GM19455 (cell line): ENCODE data around the gene NT5DC3.
"Not testable (repeated sequence)": the region's sequence is repeated elsewhere in the genome, so short reads cannot be mapped to it uniquely, and the experiment has no call there.

ENCODE experiments used
- ATAC-seq: cut with Tn5 transposase; IDR thresholded peaks from one replicate; pipeline ENCODE4 v1.9.1; 2021; ENCODE audit not compliant: unreplicated experiment

NT5DC3 gene

DNA sequence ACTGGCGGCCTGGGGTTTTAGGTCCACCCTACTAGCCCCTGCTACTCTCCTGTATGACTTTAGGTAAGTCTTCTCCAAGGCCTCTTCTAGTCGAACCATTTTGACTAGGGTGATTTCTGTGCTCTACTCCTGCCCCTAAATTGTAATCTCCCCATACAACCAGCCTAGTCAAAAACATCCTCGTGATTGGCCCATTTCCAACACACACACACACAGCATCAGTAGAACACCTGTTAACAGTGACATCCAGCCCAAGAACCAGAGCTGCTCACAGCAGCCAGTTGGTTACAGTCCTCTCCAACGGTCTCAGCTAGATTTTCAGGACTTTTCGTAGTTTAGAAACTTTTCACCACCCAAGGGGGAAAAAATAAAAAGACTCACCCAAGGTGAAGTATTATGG, 30.9 kb downstream of the NT5DC3 start:
- no peak for ATAC-seq

- not testable (repeated sequence) for ATAC-seq
Observed at GRCh38 chr12:103809639-103810038, 31.4 kb downstream of the NT5DC3 start.

GRCh38 chr12:103809154-103809553, 31.9 kb downstream of the NT5DC3 start:
- ATAC-seq: no peak

DNA sequence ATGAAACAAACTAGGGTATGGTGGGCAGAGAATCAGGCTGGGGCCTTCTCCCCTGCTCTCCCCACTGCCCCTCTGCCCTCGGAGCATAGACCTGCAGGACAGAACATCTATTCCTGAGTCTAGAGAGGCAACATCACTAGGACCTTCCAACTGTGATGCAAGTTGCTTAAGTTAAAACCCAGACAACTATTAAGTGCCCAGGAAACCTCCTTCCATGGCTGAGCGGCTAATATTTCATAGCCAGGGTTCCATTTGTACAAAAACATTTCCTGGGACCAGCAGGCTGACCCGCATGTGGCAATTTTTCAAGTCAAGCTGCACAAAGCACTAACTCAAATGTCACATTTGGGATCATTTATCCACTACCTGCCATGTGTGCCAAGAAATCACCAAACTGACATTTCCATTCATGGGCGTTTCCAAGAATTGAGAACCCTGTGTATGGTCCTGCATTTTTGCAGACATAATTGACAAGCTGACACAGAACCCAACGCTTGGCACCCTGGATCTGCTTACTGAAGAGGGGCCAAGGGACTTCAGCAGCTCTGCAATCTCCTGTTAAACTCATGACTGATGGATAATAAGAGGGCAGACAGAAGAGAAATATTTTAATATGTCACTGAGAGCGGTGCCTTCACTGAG, 32.7 kb downstream of the NT5DC3 start:
- no peak for ATAC-seq

- no peak for ATAC-seq
Observed at GRCh38 chr12:103807561-103808238, 33.3 kb downstream of the NT5DC3 start.

DNA sequence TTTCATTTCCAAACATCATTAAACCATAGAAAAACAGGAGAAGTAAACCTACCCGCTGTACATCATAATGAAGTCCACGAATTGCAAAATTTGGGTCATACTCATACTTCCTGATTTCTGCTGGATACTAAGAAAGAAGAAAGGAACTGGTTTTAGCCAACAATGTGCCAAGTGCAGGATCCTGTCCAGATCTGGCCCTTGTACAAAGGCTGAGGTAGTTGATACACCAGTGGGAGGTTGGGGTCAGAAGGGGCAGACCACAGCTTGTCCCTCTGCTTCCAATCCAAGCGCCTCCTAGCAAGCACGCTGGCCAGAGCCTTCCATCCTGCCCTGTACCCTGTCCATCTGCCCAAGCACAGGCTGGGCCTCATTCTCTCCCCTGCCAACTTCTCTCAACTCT, 34.2 kb downstream of the NT5DC3 start:
- no peak for ATAC-seq

DNA sequence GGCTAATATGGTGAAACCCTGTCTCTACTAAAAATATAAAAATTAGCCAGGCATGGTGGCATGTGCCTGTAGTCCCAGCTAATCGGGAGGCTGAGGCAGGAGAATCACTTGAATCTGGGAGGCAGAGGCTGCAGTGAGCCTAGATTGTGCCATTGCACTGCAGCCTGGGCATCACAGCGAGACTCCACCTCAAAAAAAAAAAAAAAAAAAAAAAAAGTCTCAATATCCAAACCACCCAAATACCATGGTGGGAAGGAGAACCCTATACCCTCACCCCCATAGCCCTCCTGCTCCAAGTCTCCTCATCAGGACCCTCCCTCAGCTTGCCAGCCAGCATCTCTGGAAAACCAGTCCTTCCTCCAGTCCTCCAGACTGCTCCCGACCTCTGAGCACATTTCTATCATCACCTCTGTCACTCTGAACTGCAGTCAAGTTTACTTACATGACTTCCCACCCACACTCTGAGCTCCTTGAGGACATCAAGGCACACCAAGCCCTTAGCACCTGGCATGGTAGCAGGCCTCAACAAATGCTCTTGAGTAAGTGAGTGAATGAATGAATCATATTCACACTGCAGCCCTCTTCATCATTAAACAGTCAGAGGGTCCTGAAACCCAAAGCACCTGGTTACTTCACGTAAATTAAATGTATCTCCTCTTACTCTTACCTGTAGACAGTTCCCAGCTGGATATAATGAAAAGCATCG, 35.2 kb downstream of the NT5DC3 start:
- no peak for ATAC-seq

- ATAC-seq: no peak
Observed at GRCh38 chr12:103803847-103804246, 37.2 kb downstream of the NT5DC3 start.

DNA sequence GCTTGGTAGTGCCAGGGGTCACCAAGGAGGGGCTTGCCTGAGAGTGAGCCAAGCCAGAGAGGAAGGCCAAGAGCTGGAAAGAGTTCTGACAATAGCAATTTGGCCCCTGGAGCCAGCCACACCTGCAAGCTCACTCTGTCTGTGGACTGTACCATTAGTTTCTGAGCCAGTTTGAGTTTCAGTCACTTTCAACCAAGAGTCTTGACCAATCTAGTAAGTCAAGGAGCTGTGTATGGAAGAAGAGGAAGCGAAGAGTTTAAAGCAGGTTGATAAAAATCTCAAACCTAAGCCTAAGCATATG, 38.5 kb downstream of the NT5DC3 start:
- ATAC-seq: no peak

GRCh38 chr12:103801709-103802585, 39.1 kb downstream of the NT5DC3 start:
- no peak for ATAC-seq

DNA sequence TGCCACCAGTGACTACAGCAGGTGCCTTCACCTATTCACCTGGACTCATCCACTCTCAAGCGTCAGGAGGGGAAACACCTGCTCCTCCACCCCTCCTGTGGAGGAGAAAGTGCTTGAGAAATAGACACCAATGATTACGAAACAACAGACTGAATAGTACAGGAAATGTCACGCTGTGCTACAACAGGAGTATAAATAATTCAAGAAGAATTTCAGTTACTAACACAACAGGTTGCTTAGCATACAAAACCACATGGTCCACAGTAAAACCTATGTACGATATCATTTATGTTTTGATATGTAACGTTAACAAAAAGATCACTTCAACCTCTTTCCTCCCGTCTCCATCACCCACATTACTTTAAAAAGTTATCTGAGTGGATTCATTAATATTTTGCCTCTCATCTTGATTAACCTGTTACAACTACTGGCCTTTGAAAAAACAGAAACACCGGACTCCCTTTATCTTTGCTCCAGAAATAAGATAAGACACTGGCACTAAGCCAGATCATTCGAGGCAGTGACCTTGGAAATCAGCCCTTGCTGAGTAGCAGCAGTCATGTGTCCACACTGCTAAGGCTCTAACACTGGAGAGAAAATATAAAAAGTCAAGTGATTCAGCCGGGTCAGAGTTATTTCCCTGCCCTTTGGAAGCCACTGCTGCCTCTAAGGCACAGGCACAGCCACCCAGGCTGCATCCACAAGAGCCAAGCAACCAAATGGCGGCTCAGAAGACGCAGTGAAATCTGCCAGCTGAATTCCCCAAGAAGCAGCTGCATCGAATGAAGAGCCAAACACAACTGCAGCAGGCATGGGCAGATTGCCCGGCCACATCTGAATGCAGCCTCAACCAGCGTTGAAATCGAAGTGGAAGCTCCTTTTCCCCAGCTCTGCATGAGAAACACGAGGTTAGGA, 40.9 kb downstream of the NT5DC3 start:
- no peak for ATAC-seq

DNA sequence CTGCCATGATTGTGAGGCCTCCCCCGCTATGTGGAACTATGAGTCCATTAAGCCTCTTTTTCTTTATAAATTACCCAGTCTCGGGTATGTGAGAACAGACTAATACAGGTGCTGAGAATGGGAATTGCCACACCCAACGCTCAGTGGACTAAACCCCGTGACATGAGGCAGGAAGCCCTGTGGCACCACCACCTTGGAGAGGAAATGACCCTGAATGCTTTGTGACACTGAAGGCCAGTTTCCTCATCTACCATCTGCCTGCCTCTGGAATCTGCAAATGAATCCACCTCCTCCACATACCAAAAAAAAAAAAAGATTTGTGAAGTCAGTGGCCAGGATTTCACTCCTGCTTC, 41.6 kb downstream of the NT5DC3 start:
- no peak for ATAC-seq

DNA sequence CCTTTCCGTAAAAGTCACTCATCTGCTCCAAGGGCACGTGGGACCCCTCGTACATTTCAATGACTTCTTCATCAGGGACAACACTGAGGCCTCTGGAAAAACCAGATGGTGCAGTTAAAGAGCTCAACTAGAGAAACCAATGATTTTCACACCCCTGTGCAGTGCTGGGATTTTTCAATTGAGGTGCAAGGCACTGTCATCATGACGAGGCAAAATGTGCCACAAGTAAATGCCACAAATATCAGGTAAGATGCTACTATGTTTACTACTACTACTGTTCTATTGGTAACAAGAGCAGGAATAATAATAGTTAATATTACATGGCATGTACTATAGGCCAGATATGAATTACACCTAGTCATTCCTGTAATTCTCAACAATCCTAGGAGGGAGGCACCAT, 42.4 kb downstream of the NT5DC3 start:
- ATAC-seq: no peak

- ATAC-seq: no peak
Observed at GRCh38 chr12:103794309-103795213, 46.5 kb downstream of the NT5DC3 start.

DNA sequence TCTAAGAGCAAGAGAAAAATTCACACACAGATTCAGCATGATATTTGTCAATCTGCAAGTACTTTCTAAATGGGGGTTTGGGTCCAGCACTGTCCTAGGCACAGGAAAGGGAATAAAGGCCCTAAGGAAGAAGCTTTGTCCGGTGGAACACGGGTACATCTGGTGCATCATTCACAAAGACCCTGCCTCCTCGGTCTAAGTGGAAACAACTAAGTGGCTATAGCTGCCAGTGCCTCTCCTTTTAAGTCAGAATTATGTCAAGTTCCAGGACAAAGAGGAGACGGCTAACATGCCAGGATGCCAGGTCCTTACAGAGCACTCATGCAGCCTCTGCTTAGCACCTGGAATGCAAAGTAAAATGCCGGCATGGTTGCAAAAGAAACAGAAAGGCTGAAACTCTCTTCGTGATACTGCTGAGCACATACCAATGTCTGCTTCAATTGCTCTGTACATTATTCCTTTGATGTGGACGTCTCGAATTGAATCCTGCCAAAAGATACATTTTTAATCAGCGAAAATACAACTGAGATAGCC, 47.5 kb downstream of the NT5DC3 start:
- no peak for ATAC-seq

DNA sequence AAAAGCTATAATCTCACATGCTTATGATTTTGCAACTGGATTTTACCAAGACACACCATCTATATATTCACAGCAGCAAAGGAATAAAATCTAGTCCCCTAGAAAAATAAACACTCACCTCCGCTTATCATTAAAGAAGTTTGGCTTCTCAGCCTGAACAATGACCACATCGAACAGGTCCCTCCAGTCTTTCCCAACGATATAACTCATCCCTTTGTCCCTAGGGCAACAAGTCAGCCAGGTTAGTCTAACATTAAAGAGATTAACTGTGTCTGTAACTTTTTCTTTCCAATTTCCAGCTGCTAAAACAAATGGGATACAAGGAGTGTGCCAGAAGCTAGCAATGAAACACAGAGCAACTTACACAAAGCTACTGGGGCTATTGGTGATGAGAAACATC, 48.0 kb downstream of the NT5DC3 start:
- no peak for ATAC-seq

DNA sequence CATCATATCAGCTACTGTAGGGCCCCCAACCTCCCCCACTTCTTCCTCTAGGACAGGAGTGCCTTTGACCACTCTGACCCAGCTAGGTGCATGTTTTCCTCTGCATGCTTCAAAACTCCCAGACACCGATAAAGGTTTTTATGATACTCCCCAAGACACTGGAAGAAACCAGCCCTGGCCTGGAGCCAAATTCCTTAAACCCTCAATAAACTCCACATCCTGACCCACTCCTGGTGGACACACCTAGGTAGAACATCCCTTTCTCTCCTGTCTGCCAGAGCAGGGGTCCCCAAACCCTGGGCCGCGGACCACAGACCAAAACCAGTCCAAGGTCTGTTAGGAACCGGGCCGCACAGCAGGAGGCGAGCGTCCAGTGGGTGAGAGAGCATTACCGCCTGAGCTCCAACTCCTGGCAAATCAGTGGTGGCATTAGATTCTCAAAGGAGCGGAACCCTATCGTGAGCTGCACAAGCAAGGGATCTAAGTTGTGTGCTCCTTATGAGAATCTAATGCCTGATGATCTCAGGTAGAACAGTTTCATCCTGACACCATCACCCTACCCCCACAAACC, 49.6 kb downstream of the NT5DC3 start:
- ATAC-seq: no peak

GRCh38 chr12:103786201-103786600, 54.8 kb downstream of the NT5DC3 start:
- ATAC-seq: no peak
